Stimulated activated naive CD4-positive, alpha-beta T cell (primary cell): Measurements from ENCODE around the gene CAPN5.
A peak's percentile ranks its signal among the peaks of the same experiment; 100 is the strongest.

ENCODE experiments used
- DNase-seq, 6 experiments: peaks; one replicate each; lab custom pipeline; 2025; lab: John Stamatoyannopoulos, UW

CAPN5 gene

DNA sequence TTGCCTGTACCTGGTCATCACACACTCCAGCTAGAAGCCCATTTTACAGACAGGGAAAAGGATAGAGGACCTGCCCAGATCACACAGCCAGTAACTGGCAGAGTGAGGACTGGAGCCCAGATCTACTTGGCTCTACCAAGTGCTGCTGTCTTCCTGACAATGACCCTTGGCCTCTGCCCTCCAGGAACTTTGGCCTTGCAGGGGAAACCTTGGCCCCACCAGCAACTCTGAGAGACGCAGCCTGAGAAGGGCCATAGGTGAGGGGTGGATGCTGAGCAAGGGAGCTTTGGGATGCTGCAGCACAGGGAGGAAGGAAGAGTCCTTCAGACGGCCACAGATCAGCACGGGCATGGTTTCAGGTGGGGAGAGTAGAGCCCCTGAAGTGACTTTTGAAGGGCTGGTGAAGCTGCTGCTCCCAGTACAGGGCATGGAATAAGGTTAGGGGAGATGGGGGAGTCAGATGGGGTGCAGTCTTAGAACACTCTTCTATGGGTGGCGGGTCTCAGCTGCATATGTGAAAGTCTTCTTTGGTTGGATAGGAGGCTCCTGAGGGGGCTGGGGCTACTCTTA, 2.0 kb upstream of the CAPN5 start:
- DNase-seq, result no peak

GRCh38 chr11:77065878-77066228, 918 bp upstream of the CAPN5 start:
- peak in 1 of 6 experiments; percentile 40 for DNase-seq

GRCh38 chr11:77067861-77068443, 1.2 kb downstream of the CAPN5 start:
- no peak for DNase-seq

- no peak for DNase-seq
These were observed 1.9 kb downstream of the CAPN5 start for GRCh38 chr11:77068457-77069335.

- no peak for DNase-seq
These were observed 2.7 kb downstream of the CAPN5 start for GRCh38 chr11:77069336-77069968.

GRCh38 chr11:77069969-77070582, 3.3 kb downstream of the CAPN5 start:
- no peak for DNase-seq

DNA sequence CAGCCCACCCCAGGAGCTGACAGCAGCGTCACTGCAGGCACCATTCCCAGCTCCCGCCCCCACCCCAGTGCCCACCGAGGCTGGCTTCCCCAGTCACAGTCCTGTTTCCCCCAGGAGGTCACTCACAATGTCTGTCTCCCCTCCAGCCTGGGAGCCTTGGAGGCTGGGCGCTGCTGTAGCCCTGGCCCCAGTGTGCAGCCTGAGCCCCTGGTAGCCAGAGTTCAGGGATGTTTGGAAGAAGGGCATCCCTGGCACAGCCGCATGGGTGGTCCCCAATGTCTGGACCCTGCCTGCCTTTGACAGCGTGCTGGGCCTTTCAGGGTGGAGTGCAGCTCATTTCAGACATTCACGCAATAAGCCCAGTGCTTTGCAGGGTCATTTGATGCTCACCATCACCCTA, 4.3 kb downstream of the CAPN5 start:
- DNase-seq, result no peak

- no peak for DNase-seq
These were observed 5.2 kb downstream of the CAPN5 start for GRCh38 chr11:77071671-77072605.

GRCh38 chr11:77072851-77073327, 6.1 kb downstream of the CAPN5 start:
- no peak for DNase-seq

GRCh38 chr11:77073328-77074001, 6.7 kb downstream of the CAPN5 start:
- DNase-seq, result no peak

DNA sequence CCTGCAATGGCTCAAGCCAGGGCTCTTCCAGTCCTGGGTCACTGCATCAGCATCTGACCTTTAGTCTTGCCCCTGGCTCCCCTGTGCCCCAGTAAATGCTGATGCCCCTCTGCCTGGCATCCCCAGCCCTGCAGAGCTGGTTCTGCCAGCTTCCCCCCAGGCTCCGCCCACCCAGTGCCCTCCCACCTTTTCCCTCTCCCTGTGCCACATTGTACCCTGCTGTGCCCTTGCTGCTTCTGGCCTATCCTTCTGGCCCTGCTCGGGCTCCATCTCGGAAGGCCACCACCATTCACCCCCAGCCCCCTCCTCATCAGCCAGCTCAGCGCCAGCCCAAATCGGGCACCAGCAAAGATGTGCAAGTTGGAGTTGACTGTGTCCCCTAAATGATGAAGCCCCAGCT, 7.4 kb downstream of the CAPN5 start:
- no peak for DNase-seq

- no peak for DNase-seq
These were observed 8.0 kb downstream of the CAPN5 start for GRCh38 chr11:77074626-77075221.

DNA sequence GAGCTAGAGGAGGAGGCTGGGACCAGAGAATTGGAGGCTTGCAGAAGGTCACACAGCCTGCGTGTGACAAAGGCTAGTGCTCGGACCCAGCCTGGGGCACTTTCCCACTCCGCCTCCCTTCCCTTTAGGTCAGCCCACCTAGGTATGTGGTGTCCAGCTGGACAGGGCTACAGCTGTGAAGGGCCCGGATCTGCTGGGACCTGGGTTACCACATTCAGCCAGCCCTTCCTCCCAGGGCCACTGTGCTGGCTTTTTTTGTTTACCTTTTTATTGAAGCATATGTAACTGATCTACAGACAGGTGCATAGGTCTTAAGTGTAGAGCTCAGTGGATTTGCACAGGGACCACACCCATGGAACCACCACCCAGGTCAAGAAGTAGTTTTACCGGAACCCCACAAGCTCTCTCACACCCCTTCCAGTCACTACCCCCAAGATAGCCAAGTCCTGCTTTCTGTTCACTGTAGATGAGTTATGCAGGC, 8.7 kb downstream of the CAPN5 start:
- DNase-seq, result no peak

DNA sequence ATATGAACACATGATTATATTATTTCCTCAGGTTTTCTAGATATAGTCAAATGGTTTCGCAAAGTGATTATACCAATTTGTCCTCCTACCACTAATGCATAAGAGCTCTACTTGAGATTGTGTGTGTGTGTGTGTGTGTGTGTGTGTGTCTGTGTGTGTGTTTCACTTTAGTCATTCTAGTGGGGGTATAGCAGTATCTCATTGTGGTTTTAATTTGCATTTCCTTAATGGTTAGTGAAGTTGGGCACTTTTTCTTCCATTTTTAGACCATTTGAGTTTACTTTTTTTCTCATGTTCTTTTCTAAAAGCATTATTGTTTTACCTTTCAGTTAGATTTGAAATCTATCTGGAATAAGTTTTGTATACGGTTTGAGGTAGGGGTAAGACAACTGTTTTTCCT, 12.9 kb downstream of the CAPN5 start:
- DNase-seq, result no peak

DNA sequence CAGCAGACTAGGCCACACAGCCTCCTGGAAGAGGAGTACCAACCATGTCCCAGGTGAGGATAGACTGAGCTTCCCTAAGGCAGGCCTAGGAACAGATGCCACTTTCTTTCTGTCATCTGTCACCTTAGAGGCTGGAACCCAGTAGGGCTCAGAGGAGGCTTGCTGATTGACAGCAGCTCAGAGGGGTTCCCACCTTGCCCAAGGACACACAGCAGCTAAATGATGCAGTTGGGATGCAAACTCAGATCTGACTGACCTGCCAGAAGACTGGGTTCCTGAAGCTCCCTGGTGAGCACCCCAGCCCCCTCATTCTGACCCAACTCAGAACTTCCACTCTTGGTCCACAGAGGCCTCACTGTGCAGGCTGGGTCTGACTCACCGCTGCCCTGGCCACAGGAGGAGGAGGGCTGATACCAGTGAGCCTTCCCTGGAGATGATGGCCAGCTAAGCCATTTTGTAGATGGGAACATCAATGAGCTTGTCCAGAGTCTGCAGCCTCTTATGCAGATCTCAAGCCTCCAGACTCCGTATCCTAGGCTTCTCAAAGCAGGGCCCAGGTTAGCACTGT, 14.0 kb downstream of the CAPN5 start:
- no peak for DNase-seq

GRCh38 chr11:77081381-77081851, 14.6 kb downstream of the CAPN5 start:
- DNase-seq, result no peak

- peak in 1 of 6 experiments; percentile 43 for DNase-seq
These were observed 15.4 kb downstream of the CAPN5 start for GRCh38 chr11:77081976-77082836.

DNA sequence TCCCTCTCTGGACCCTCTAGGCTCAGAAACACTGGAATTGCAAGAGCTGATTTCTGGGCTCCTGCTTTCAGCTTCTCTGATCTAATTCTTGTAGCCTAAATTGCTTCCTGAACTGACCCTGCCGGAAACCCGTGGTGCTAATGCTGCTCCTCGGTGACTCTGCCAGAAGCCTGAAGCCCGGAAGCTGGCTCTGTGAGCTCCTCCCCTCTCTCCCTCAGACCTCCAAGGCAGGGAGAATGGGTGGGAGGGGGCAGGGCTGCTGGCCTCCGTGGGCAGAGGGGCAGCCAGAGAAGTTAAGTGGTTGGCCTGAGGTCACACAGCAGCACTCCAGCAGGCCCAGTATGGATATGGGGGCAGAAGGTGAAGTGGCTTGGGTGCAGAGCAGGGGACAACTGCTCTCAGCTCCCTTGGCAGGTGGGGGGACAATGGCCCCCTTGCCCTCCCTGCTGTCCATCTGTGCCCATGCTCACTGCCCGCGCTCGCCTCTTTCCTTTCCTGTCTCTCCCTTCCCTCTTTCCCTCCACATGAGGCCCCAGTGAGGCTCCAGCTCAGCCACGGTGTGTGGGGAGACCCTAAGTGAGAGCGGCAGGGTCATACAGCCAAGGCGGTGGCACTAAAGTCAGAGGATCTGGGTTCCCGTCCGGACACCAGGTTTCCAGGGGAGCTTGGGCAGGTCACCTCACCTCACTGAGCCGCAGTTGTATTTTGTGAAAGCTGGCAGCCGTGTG, 16.2 kb downstream of the CAPN5 start:
- DNase-seq, result peak; percentile 19 to 59 (median 37)
